H9 (cell line): ENCODE measurements around the gene CEP44. TPM values are rescaled to one million over a fixed set of nuclear protein-coding genes. Genes with fewer than 3 reads are reported as not detected.
A peak's percentile ranks its signal among the peaks of the same experiment; 100 is the strongest.

Experiments used
- DNase-seq: peaks from one replicate; pipeline ENCODE4 v3.0.0-alpha.2; 2017
- H2AFZ ChIP-seq: one replicate; pipeline ENCODE4 v1.6.1; 2013; ENCODE audit warnings: mild to moderate bottlenecking, low read length, control low read depth, moderate library complexity
- H2AK5ac ChIP-seq: 2 replicates; pipeline ENCODE4 v1.6.1; 2013; ENCODE audit warnings: low read length, control low read depth, mixed read lengths; ENCODE audit not compliant: insufficient read length
- H2BK120ac ChIP-seq: one replicate; pipeline ENCODE4 v1.6.1; 2013; ENCODE audit warnings: low read depth, mild to moderate bottlenecking, low read length, control low read depth, inconsistent platforms; ENCODE audit not compliant: poor library complexity, severe bottlenecking
- H2BK12ac ChIP-seq: 2 replicates; pipeline ENCODE4 v1.6.1; 2013; ENCODE audit warnings: low read length, control low read depth, mixed read lengths, low read depth; ENCODE audit not compliant: insufficient read length
- H2BK15ac ChIP-seq: 2 replicates; pipeline ENCODE4 v1.6.1; 2013; ENCODE audit warnings: low read depth, low read length, control low read depth
- H2BK20ac ChIP-seq: one replicate; pipeline ENCODE4 v1.6.1; 2013; ENCODE audit warnings: low read depth, mild to moderate bottlenecking, low read length, control low read depth, inconsistent platforms; ENCODE audit not compliant: poor library complexity, severe bottlenecking
- H2BK5ac ChIP-seq: 2 replicates; pipeline ENCODE4 v1.6.1; 2013; ENCODE audit warnings: low read length, control low read depth, mixed read lengths; ENCODE audit not compliant: insufficient read length
- H3K14ac ChIP-seq: 2 replicates; pipeline ENCODE4 v1.6.1; 2013; ENCODE audit warnings: low read length, control low read depth; ENCODE audit not compliant: insufficient read depth
- H3K18ac ChIP-seq: 2 replicates; pipeline ENCODE4 v1.6.1; 2013; ENCODE audit warnings: low read depth, mild to moderate bottlenecking, mixed read lengths, low read length, control low read depth; ENCODE audit not compliant: insufficient read length
- H3K23ac ChIP-seq: 2 replicates; pipeline ENCODE4 v1.6.1; 2013; ENCODE audit warnings: low read length, control low read depth, mixed read lengths, low read depth; ENCODE audit not compliant: insufficient read length
- H3K23me2 ChIP-seq: 2 replicates; pipeline ENCODE4 v1.6.1; 2013; ENCODE audit warnings: low read depth, mild to moderate bottlenecking, mixed read lengths, low read length, control low read depth; ENCODE audit not compliant: insufficient read length, poor library complexity, severe bottlenecking
- H3K27ac ChIP-seq: 2 replicates; pipeline ENCODE4 v1.5.1; 2013; ENCODE audit warnings: low read length, control low read depth, mixed read lengths, low read depth; ENCODE audit not compliant: insufficient read length
- H3K27me3 ChIP-seq: 2 replicates; pipeline ENCODE4 v1.6.1; 2013; ENCODE audit warnings: low read length, control low read depth, inconsistent platforms; ENCODE audit not compliant: insufficient read depth
- H3K4ac ChIP-seq: 2 replicates; pipeline ENCODE4 v1.6.1; 2013; ENCODE audit warnings: low read depth, mild to moderate bottlenecking, control low read depth, inconsistent platforms, low read length, moderate library complexity
- H3K4me1 ChIP-seq: 2 replicates; pipeline ENCODE4 v1.6.1; 2013; ENCODE audit warnings: low read length, control low read depth, inconsistent platforms; ENCODE audit not compliant: insufficient read depth
- H3K4me2 ChIP-seq: 2 replicates; pipeline ENCODE4 v1.6.1; 2013; ENCODE audit warnings: low read length, control low read depth, mixed read lengths; ENCODE audit not compliant: insufficient read length, insufficient read depth
- H3K56ac ChIP-seq: 2 replicates; pipeline ENCODE4 v1.6.1; 2013; ENCODE audit warnings: low read depth, mild to moderate bottlenecking, mixed read lengths, low read length, control low read depth; ENCODE audit not compliant: insufficient read length
- H3K79me1 ChIP-seq: 2 replicates; pipeline ENCODE4 v1.6.1; 2013; ENCODE audit warnings: low read depth, mild to moderate bottlenecking, moderate library complexity, low read length, control low read depth, inconsistent platforms; ENCODE audit not compliant: insufficient read depth, poor library complexity, severe bottlenecking
- H3K79me2 ChIP-seq: 2 replicates; pipeline ENCODE4 v1.6.1; 2013; ENCODE audit warnings: low read length, control low read depth, inconsistent platforms; ENCODE audit not compliant: insufficient read depth
- H3K9ac ChIP-seq: 2 replicates; pipeline ENCODE4 v1.6.1; 2013; ENCODE audit warnings: low read length, control low read depth, mixed read lengths; ENCODE audit not compliant: insufficient read length; ENCODE audit errors: extremely low read depth
- H3K9me3 ChIP-seq: one replicate; pipeline ENCODE4 v1.6.1; 2013; ENCODE audit warnings: low read depth, low read length, inconsistent platforms; ENCODE audit not compliant: control insufficient read depth
- H3T11ph ChIP-seq: one replicate; pipeline ENCODE4 v1.6.1; 2013; ENCODE audit warnings: mild to moderate bottlenecking, low read length, control low read depth, inconsistent platforms
- H4K20me1 ChIP-seq: one replicate; pipeline ENCODE4 v1.6.1; 2013; ENCODE audit not compliant: control insufficient read depth, insufficient read length, insufficient read depth
- H4K5ac ChIP-seq: 2 replicates; pipeline ENCODE4 v1.6.1; 2013; ENCODE audit warnings: low read depth, mild to moderate bottlenecking, mixed read lengths, low read length, control low read depth; ENCODE audit not compliant: insufficient read length
- H4K8ac ChIP-seq: replicated peaks from 2 replicates; pipeline ENCODE4 v1.6.1; 2013; ENCODE audit warnings: low read length, control low read depth, mixed read lengths, low read depth; ENCODE audit not compliant: insufficient read length
- H4K91ac ChIP-seq: 2 replicates; pipeline ENCODE4 v1.6.1; 2013; ENCODE audit warnings: low read depth, mild to moderate bottlenecking, moderate library complexity, mixed read lengths, low read length, control low read depth; ENCODE audit not compliant: insufficient read length
- H3K27ac Mint-ChIP-seq, 3 experiments: 2 replicates in 2 of 3; 3 replicates in 1 of 3; pipeline ENCODE4 v1.8.0; 2020 to 2021; ENCODE audit warnings: mixed read lengths in 3 of 3, mild to moderate bottlenecking in 1 of 3, moderate library complexity in 1 of 3
- H3K27me3 Mint-ChIP-seq: 2 replicates; pipeline ENCODE4 v1.8.0; 2021; ENCODE audit warnings: low read depth, mild to moderate bottlenecking, moderate library complexity, mixed read lengths
- H3K36me3 Mint-ChIP-seq, 3 experiments: 2 replicates in 2 of 3; 3 replicates in 1 of 3; pipeline ENCODE4 v1.8.0; 2020 to 2021; ENCODE audit warnings: low read depth in 3 of 3, mixed read lengths in 3 of 3; ENCODE audit not compliant: insufficient read depth in 1 of 3
- H3K4me1 Mint-ChIP-seq, 2 experiments: 2 replicates each; pipeline ENCODE4 v1.8.0; 2020; ENCODE audit warnings: mixed read lengths in 2 of 2
- H3K4me3 Mint-ChIP-seq, 2 experiments: 2 replicates in 1 of 2; 3 replicates in 1 of 2; pipeline ENCODE4 v1.8.0; 2020 to 2021; ENCODE audit warnings: mild to moderate bottlenecking in 2 of 2, mixed read lengths in 2 of 2, moderate library complexity in 1 of 2
- H3K9me3 Mint-ChIP-seq, 2 experiments: 2 replicates in 1 of 2; 3 replicates in 1 of 2; pipeline ENCODE4 v1.8.0; 2020; ENCODE audit warnings: mild to moderate bottlenecking in 2 of 2, mixed read lengths in 2 of 2, moderate library complexity in 1 of 2
- CTCF ChIP-seq: fragments of 200-600 bp; sonication (generic); conservative IDR thresholded peaks from 3 replicates; pipeline ENCODE4 v1.8.0; 2021; ENCODE audit warnings: antibody characterized with exemption, mild to moderate bottlenecking
- WGBS: extraction: QIAGEN DNeasy Blood & Tissue Kit; methylation state at CpG from one replicate; pipeline ENCODE4 v1.1.7; 2013; ENCODE audit warnings: missing lambda C conversion rate, low lambda C conversion rate, mixed read lengths; ENCODE audit not compliant: insufficient read length; ENCODE audit errors: extremely low coverage; 5-methylcytosine and 5-hydroxymethylcytosine counted together
- total RNA-seq: library from RNA; stranded (reverse); gene quantifications from 2 replicates; pipeline ENCODE4 v1.2.1, GENCODE V29; 2021

CEP44 gene
- total RNA-seq, 1 experiment from 2014 or later = 16.5 TPM

- no peak overlapping the region for H3K27ac ChIP-seq
- H3K4me1 Mint-ChIP-seq = no peaks in the 10 kb centered on the region
Measured at GRCh38 chr4:174358410-174358809, 74.7 kb downstream of the CEP44 start.

More at GRCh38 chr4:174358410-174358809, 74.7 kb downstream of the CEP44 start:
- peak overlapping the region in 1 of 3 experiments; percentile 31; a peak in 1 of 7 replicates for H3K27ac Mint-ChIP-seq
- Histone ChIP-seq H3K9me3 (no peaks in the 10 kb centered on the region), H3T11ph (no peak overlapping the region), H2BK12ac (no peak overlapping the region), H2BK120ac (no peak overlapping the region), H3K23ac (no peak overlapping the region), H3K14ac (no peak overlapping the region), H2BK5ac (no peak overlapping the region), H4K20me1 (no peaks in the 10 kb centered on the region), H3K4me2 (no peak overlapping the region), H2BK20ac (no peak overlapping the region), H3K4ac (no peak overlapping the region), H3K79me1 (no peaks in the 10 kb centered on the region), H2BK15ac (no peak overlapping the region), H4K5ac (no peak overlapping the region), H3K9ac (no peak overlapping the region), H3K23me2 (no peaks in the 10 kb centered on the region), H3K27me3 (no peaks in the 10 kb centered on the region), H3K79me2 (no peaks in the 10 kb centered on the region), H3K4me1 (no peaks in the 10 kb centered on the region), H3K56ac (no peak overlapping the region), H4K8ac (no peak overlapping the region), H4K91ac (no peak overlapping the region), H3K18ac (no peak overlapping the region), H2AFZ (no peak overlapping the region), H2AK5ac (no peak overlapping the region)
- H3K4me3 Mint-ChIP-seq = no peak overlapping the region
- H3K9me3 Mint-ChIP-seq = peaks cover 4% of the 10 kb centered on the region in 2 experiments; a peak in 3 of 5 replicates
- peaks cover 0 to 11% (median 6%) of the 10 kb centered on the region in 3 experiments; a peak in 5 of 7 replicates for H3K36me3 Mint-ChIP-seq
- no peak for DNase-seq
- no peaks in the 10 kb centered on the region for H3K27me3 Mint-ChIP-seq
- no CpG with 5 or more reads among the region's 1 CpG for WGBS
- no peak for TF ChIP-seq CTCF
